ENCODE data around the gene HIVEP2.

Gene HIVEP2

GRCh38 chr6:142914937-142915697, 29.9 kb downstream of the HIVEP2 start:
- DNase-seq, result no peak

DNA sequence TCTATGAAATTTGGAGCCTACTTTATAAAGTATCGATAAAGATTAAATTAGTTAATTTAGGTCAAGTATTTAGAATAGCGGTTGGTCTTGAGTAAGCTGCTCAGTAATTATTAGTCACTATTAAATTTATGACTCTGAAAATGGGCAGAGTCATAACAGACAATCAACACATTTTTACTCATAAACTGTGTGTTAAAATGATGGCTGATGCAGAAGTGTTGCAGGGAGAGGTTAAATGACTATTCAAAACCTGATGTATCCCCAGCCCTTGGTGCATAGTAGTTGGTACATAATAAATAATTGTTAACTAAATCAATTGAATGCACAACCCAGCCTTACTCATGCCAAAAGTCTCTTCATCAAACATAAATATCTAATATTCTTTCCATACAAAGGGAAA, 30.6 kb downstream of the HIVEP2 start:
- no peak for DNase-seq

DNA sequence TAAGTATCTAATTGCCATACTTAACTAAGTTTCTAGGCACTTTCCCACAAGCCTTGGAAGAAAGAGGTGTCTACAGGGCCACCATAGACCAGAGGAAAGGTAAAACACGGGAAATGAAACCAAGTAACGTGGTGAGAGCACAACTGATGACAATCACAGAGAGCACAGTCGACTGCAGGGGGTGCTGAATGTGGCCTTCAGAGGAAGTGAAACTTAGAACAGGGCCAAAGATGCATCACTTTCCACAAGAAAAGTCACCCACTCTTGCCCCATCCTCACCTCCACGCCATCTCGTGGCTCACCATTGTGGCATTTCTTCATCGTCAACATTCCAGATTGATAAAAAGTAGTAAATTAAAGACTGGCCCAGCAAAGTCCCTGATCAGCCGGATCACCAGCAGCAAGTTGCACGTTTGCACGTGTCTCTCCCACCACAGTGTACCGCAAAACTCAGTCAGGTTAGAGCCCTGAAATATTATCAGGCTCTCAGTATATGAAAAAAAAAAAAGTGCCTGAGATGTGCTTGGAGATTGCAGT, 31.4 kb downstream of the HIVEP2 start:
- DNase-seq, result peak; percentile 74

DNA sequence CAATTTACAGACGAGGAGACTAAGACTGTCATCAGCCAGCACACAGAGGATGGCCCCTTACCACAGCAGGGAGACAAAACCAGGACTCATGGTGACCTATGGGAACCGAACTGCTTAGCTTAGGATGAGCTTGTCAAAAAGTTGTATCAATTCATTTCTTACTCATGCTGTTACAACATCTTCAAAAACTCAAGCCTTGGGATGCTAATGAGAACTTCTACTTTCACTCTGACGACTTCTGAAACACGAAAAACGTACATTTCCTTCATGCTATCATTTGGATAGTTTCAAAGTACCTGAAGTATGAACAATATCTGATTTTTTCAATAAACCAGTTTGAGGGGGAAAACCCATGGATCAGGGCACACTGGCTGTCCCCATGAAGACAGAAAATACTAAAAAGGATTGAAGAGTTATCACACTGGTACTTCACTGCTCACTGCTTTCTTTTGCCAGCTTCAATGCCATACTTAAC, 31.9 kb downstream of the HIVEP2 start:
- peak; percentile 36 for DNase-seq

DNA sequence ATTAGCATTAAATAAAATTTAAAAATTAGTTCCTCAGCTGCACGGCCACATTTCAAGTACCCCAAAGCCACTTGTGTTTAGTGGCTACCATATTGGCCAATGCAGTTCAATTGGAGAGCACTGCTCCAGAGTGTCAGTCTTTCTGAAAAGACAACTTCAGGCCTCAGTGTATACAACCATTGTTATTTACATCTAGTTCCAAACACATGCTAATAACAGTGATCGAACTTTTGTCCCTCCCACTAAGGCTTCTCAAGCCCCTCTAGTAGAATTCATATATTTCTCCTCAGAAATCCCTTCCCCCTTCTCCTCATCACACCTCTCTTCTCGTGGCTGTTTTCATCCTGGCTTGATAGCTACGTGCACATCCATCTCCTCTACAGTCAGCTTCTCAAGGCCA, 32.9 kb downstream of the HIVEP2 start:
- no peak for DNase-seq

DNA sequence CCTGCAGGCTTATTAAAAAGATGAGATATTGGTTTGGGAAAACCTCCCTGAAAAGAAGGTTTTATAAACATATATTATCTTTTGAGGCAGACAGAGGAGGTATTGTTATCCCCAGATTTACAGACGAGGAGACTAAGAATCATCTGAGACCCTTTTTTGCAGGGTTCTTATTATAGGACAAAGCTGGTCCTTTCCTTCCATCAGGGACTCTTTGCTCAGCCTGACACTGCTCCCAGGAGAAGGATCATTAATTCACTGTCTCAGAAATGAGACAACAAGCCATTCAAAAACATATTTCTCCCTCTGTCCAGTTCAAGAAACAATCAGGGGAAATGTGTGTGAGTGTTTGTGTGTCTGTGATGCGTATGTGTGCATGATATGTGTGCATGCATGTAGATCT, 33.5 kb downstream of the HIVEP2 start:
- DNase-seq, result no peak

GRCh38 chr6:142909686-142910085, 35.3 kb downstream of the HIVEP2 start:
- DNase-seq, result no peak

DNA sequence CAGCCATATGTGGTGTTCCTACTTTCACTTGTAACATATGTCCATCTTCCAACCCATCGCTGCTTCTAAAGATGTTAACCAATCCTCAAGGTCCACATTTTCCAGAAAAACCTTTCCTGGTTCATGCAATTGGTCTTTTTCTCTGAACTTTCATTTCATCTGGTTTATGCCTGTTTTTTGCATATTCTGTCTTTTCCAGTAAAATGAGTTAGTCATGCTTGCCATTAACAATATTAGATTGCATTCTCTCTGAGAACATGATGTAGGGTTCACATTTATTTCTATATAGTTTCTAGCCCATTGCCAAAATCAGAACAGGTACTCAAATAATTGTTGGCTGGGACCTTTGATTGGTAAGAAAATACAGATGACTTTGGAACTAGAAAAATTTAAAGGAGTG, 36.7 kb downstream of the HIVEP2 start:
- no peak for DNase-seq

DNA sequence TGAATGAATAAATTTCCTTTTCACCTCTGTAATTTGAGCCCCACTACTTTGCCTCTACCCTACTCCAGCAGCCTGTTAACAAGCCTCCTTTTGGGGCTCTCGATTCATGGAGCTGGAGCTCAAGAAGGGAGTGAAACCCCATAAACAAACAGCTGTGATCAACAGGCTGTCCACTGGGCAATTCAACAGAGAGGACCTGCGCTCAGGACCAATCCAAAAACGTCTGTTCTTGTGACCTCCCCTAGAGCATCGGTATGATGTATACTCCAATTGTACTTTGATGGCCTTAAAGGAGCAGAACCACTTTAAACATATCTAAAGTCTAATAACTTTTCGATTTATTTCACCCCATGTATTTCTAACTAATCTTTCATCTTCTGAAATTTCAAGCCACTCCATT, 37.4 kb downstream of the HIVEP2 start:
- DNase-seq, result peak; percentile 34

- DNase-seq, result peak; percentile 21
Observed at GRCh38 chr6:142906945-142907470, 38.0 kb downstream of the HIVEP2 start.

DNA sequence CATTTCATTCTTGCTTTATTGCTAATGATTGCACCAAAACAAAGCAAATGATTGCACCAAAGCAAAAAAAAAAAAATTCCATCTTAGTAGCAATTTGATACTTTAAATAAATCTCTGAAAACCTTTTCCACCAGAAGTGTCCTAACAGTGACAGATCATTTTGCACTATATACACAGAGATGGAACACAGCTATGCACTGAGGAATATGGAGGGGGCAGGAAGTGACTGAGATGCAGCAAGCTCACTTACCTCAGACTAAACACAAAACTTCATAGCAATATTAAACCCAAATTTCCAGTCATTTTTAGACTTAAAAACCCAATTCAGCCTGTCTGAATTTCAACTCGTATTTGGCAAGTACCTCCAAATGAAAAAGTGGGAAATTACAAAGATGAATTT, 41.2 kb downstream of the HIVEP2 start:
- DNase-seq, result no peak

GRCh38 chr6:142902636-142903053, 42.3 kb downstream of the HIVEP2 start:
- DNase-seq, result peak; percentile 74

- DNase-seq, result no peak
Observed at GRCh38 chr6:142901611-142902010, 43.4 kb downstream of the HIVEP2 start.

DNA sequence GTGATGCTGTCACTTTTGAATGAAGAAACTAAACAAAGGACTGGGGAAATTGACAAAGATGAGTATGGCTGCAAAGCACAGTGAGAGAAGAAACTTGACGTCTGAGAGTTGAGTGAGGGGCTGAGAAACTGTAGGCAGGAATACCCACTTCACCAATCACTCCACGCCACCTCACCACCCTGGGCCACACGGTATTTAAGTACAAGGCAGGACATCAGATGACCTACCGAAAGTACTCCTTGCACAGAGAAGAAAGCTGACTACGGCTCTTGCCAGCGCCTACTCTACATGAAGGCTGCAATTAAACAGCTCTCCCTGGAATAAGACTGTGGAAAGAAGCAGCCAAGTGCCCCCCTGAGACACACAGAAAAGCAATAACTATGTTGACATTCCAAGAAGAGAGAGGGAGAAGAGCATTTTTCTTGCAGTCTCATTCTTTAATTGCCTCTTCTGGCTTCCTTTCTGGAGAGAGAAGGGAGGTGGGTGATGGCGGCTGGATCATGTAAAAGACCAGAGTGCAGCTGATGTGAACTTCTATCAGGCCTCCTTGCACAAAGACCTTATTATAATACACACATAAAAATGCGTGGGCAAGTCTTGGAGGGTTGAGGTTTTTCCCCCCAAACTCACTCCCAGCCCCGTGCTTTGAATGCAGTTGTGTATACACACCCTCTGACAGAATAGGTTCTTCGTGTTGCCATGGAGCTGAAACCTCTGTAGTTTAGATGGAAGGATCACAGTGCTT, 44.6 kb downstream of the HIVEP2 start:
- DNase-seq, result no peak

DNA sequence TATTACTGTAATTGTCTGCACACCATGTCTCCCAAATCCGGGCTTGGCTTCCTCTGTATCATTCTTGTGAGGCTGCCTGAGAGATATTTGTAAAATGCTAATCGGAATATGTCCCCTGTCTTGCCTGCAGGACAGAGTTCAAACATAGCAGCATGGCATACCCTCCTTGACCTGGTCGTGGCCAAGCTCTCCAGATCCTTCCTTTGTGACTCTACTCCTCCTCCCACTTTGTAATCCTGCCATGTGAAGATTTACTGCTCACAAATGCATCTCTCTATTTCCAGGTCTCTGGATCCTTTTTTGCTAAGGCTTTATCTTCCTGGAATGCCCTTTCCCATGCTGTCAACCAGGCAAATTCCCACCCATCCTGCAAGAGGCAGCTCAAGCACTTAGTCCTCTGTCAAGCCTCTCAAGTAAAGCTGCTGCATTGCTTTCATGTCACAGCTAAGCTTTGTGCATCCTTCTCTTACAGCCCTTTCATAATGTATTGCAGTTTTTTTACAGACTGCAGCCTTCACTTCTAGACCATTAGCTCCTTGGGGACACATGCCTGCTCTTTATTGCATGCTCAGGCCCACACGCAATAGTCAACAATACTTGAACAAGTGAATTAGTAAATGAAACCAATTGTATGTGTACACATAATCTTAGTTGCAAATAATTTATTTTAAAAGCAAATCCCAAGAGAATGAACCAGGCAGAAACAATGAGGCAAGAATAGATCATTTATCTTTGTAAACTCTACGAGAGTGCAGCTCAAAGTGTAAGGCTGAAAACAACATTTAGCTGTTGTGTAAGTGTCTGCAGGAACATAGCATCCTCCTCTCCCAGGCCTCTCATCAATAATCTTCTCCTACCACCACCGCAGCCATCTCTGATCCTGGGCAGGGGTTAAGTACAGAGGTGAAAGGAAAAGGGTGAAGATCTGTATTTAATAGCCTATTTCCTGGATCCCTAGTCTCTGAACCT, 45.8 kb downstream of the HIVEP2 start:
- DNase-seq, result no peak

DNA sequence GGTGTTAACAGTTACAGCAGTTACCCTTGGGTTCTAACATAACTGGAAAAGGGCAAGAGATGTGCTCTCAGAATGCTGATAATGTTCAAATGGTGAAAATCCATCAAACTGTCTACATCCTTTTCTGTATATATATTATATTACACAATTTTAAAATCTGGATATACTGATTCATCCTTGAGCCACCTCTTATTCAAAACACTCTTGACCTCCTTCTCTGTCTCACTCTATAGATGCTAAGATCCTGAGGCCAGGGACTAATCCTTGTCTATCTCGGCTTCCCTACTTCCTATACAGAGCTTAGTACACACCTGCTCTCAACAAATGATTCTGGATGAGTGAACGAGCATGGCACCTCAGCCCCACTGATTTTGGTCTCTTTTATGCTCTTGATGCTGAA, 47.3 kb downstream of the HIVEP2 start:
- no peak for DNase-seq

- DNase-seq, result no peak
Observed at GRCh38 chr6:142896732-142897131, 48.2 kb downstream of the HIVEP2 start.

DNA sequence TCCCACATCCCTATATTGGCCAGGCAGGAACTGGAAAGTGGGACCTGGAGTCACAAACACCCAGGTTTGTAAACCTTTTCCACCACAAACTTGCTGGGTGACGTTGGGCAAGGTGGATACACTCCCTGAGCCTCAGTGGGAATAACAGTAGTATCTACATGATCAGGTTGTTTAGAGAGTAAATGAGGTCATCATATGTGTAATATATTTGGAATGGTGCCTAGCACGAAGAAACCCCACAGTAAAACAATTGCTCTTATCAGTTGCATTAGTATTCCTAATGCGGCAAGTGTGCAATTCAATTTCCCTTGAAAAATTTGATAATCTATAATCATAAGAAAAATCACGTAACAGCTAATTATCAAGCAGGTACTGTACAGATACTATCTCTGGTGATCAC, 51.9 kb downstream of the HIVEP2 start:
- DNase-seq, result no peak

DNA sequence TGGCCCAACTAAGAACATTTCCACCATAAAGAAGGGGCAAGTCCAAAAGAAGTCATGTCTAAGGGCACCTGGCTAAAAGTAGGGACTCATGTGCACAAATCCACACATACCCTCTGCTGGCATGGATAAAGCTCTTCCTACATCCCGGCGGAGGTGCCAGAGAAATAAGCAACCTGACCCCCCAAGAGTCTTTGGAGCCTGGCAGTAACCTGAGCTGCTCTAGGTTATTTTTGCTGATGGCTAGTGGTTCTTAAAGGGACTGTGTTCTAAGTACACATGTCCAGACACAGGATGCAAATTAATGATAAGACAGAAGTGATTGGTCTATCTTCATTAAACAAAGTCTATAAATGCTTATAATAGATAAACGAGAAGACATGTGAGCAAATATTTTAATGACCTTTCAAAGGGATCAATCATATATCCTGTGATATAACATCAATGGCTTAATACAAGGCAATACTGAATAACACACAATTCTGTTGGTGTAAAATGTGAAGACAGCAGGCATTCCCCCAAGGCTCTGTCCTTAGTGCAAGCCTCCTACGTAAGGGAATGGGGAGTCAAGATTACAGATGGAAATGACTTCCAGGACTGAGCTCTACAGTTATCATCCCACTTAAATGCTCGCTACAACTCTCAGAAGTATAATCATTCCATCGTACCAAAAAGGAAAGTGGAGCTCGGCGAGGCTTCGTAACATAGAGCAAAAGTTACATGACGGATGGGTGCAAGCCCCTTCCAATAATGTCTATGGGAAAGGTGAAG, 52.5 kb downstream of the HIVEP2 start:
- DNase-seq, result no peak

- no peak for DNase-seq
Observed at GRCh38 chr6:142891454-142891853, 53.5 kb downstream of the HIVEP2 start.

DNA sequence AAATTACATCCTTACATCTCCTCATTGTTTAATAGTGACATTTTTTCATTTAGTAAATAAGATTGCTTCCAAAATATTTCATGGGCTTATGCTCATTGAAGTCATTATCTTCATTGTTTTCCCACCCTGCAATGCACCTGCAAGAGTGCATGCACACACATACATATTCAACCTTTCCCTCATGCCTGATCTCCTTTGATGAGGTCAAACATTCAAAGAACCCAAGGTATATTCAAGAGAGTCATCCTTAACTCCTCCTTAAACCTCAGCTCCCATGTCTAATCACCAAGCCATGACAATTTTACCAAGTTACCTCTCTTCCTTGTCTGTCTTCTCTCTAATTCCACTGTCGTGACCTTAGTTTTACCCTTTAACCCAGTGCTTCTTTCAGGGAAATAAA, 56.5 kb downstream of the HIVEP2 start:
- DNase-seq, result no peak

DNA sequence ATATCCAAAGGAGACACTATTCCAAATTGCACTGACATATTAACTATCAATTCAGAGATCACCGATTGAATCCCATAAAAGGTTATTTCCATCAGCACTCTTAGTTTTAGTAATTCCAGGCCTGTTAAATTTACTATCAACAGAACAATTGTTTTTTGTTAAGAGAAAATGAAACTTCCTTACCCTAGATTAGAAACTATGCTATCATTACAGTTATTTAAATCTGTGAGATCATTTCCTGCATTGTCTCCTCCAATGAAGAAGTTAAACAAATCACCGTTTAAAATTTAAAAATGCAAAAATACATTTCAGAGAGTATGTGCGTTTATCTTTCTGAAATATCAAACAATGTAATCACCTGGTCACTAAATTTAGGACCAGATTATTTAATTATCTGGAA, 57.5 kb downstream of the HIVEP2 start:
- no peak for DNase-seq

All from activated naive CD4-positive, alpha-beta T cell treated with Interleukin-2 at 50 U/mL for 16 hours (primary cell).